Stimulated activated CD4-positive, alpha-beta T cell treated with anti-CD3 and anti-CD28 coated beads, Interleukin-4, amount 100 ng/mL, for 1 hour (primary cell): ENCODE results near the gene STUB1.

Experiments
- DNase-seq: peaks from one replicate; pipeline ENCODE4 v3.0.0-alpha.2; 2020

The STUB1 gene

GRCh38 chr16:679814-680624 is at the start of gene STUB1:
STUB1 (plus strand) TSS chr16:680410; CDS start chr16:680526, 116 bp downstream.
- peak; percentile 91 for DNase-seq

- no peak for DNase-seq
Measured at GRCh38 chr16:630815-631405, 49.3 kb upstream of the STUB1 start, which contains the start of gene WFIKKN1. WFIKKN1 (plus strand) TSS chr16:630985; CDS start chr16:631254, 269 bp downstream.

- no peak for DNase-seq
Measured at GRCh38 chr16:631808-632358, 48.3 kb upstream of the STUB1 start.

GRCh38 chr16:632486-633335 is 47.5 kb upstream of the STUB1 start:
- no peak for DNase-seq

- no peak for DNase-seq
Measured at GRCh38 chr16:633336-634050, 46.7 kb upstream of the STUB1 start.

- no peak for DNase-seq
Measured at GRCh38 chr16:634051-634670, 46.0 kb upstream of the STUB1 start.

- DNase-seq, result no peak
Measured at GRCh38 chr16:634996-635395, 45.2 kb upstream of the STUB1 start.

GRCh38 chr16:635573-636205 is 44.5 kb upstream of the STUB1 start:
- DNase-seq, result no peak

GRCh38 chr16:636206-637080 is 43.8 kb upstream of the STUB1 start, which contains the start of gene METTL26:
METTL26 (minus strand) TSS chr16:636305; CDS start chr16:636290, 15 bp downstream.
- peak; percentile 93 for DNase-seq

GRCh38 chr16:637081-638018 is 42.9 kb upstream of the STUB1 start:
- peak; percentile 87 for DNase-seq

- no peak for DNase-seq
Measured at GRCh38 chr16:638034-638543, 42.1 kb upstream of the STUB1 start.

GRCh38 chr16:638836-639235 is 41.4 kb upstream of the STUB1 start:
- no peak for DNase-seq

- DNase-seq, result no peak
Measured at GRCh38 chr16:640614-641013, 39.6 kb upstream of the STUB1 start.

- DNase-seq, result peak; percentile 75
Measured at GRCh38 chr16:641326-642188, 38.7 kb upstream of the STUB1 start, which contains the start of gene MCRIP2. MCRIP2 (plus strand) TSS chr16:641828; CDS start chr16:641992, 164 bp downstream.

GRCh38 chr16:642189-643049 is 37.8 kb upstream of the STUB1 start:
- DNase-seq, result peak; percentile 42

GRCh38 chr16:643050-643368 is 37.2 kb upstream of the STUB1 start:
- no peak for DNase-seq

- no peak for DNase-seq
Measured at GRCh38 chr16:644556-644955, 35.7 kb upstream of the STUB1 start.
